ENCODE data around the gene CRY1. TPM values are rescaled to one million over a fixed set of nuclear protein-coding genes. Genes with fewer than 3 reads are reported as not detected.

Gene CRY1
- polyA plus RNA-seq, 1 donor from 2014 or later = 33.4 TPM

DNA sequence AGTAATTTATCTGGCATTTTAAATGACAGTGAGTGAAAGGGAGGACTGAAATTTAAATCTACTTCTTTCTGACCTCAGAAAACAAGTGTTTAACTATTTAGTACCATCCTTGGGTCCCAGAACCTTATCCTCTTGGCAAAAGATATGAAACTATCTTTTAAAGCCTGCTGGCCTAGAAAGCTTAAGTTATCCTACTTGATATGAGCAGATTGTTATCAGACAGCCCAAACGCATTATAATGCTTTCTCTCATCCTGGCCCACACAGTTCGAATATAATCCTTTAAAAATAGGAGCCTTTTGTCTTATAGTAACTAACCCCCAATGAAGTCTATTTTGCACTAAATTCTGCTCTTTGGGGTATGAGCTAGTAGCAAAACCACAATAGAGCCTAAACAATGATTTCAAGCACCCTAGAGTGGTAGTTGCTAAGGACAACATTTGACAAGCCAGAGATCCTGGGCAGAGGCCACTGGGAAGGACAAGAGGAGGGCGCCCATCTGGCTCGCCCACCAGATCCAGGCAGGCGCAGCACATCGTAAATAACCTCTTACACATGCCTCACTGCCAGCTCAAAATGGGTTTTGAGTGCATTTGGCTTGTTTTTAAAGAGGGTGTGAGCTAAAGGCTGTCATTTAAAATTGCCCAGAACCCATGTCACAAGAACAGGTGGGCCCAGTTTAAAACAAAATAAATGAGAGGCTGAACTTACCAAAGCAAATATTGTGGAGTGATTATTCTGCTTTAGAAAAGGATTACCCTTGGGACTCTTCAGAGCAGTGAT is 37.7 kb upstream of the CRY1 start:
- Histone ChIP-seq H3K4me2 (ENCODE audit: low read length) (no peak overlapping the region), H3K36me3 (ENCODE audit: insufficient read depth, low read length) (no peaks in the 10 kb centered on the region), H3K9ac (ENCODE audit: low read length) (peak overlapping the region; percentile 13), H4K20me1 (ENCODE audit: insufficient read depth) (no peaks in the 10 kb centered on the region), H3K4me3 (ENCODE audit: low read length) (no peak overlapping the region), H3K9me2 (ENCODE audit: insufficient read depth, low read length) (no peaks in the 10 kb centered on the region), H3K79me2 (replicated peaks; ENCODE audit: insufficient read depth, low read length) (no peaks in the 10 kb centered on the region), H2AFZ (ENCODE audit: low read depth, low read length) (no peak overlapping the region), H3K27ac (ENCODE audit: low read length) (no peak overlapping the region), H3F3A (ENCODE audit: insufficient read depth, low read length, poor library complexity, severe bottlenecking) (no peaks in the 10 kb centered on the region), H3K27me3 (ENCODE audit: insufficient read depth, low read depth, low read length) (no peaks in the 10 kb centered on the region), H3K9me3 (ENCODE audit: low read length) (no peaks in the 10 kb centered on the region)
- TF ChIP-seq EP300 (conservative IDR thresholded peaks at IDR 0.05; ENCODE audit: poor library complexity, severe bottlenecking) (no peak), MXI1 (conservative IDR thresholded peaks at IDR 0.05; ENCODE audit: poor library complexity, severe bottlenecking) (no peak), SMC3 (conservative IDR thresholded peaks at IDR 0.05; ENCODE audit: poor library complexity) (no peak), POLR2AphosphoS5 (IDR thresholded peaks at IDR 0.05) (no peak), TAF1 (IDR thresholded peaks at IDR 0.05; ENCODE audit: low read depth) (no peak), REST (IDR thresholded peaks at IDR 0.05; ENCODE audit: borderline replicate concordance) (no peak), EZH2 (IDR thresholded peaks at IDR 0.05; ENCODE audit: borderline replicate concordance, insufficient read depth, low read length, poor library complexity, severe bottlenecking) (no peak), RAD21 (conservative IDR thresholded peaks at IDR 0.05) (no peak), CTCF (IDR thresholded peaks at IDR 0.05; ENCODE audit: poor library complexity, severe bottlenecking) (no peak)

- Histone ChIP-seq H3K36me3 (ENCODE audit: insufficient read depth, low read length) (no peaks in the 10 kb centered on the region), H3K9me3 (ENCODE audit: low read length) (no peaks in the 10 kb centered on the region), H3K9ac (ENCODE audit: low read length) (no peak overlapping the region), H3K79me2 (replicated peaks; ENCODE audit: insufficient read depth, low read length) (no peaks in the 10 kb centered on the region), H3K27ac (ENCODE audit: low read length) (no peak overlapping the region), H3K4me2 (ENCODE audit: low read length) (no peak overlapping the region), H3K4me3 (ENCODE audit: low read length) (no peak overlapping the region), H2AFZ (ENCODE audit: low read depth, low read length) (no peak overlapping the region), H4K20me1 (ENCODE audit: insufficient read depth) (no peaks in the 10 kb centered on the region), H3F3A (ENCODE audit: insufficient read depth, low read length, poor library complexity, severe bottlenecking) (no peaks in the 10 kb centered on the region), H3K27me3 (ENCODE audit: insufficient read depth, low read depth, low read length) (no peaks in the 10 kb centered on the region), H3K9me2 (ENCODE audit: insufficient read depth, low read length) (no peaks in the 10 kb centered on the region)
- TF ChIP-seq SMC3 (conservative IDR thresholded peaks at IDR 0.05; ENCODE audit: poor library complexity) (no peak), MXI1 (conservative IDR thresholded peaks at IDR 0.05; ENCODE audit: poor library complexity, severe bottlenecking) (no peak), POLR2AphosphoS5 (IDR thresholded peaks at IDR 0.05) (no peak), RAD21 (conservative IDR thresholded peaks at IDR 0.05) (no peak), EP300 (conservative IDR thresholded peaks at IDR 0.05; ENCODE audit: poor library complexity, severe bottlenecking) (no peak), EZH2 (IDR thresholded peaks at IDR 0.05; ENCODE audit: borderline replicate concordance, insufficient read depth, low read length, poor library complexity, severe bottlenecking) (no peak), CTCF (IDR thresholded peaks at IDR 0.05; ENCODE audit: poor library complexity, severe bottlenecking) (no peak), TAF1 (IDR thresholded peaks at IDR 0.05; ENCODE audit: low read depth) (no peak), REST (IDR thresholded peaks at IDR 0.05; ENCODE audit: borderline replicate concordance) (no peak)
These were observed 36.1 kb upstream of the CRY1 start for GRCh38 chr12:107129315-107129930.

All from neural cell (in vitro differentiated cells).